Body of pancreas (tissue), 4 donors: Measurements from ENCODE around the gene MS4A13.

Source experiments
- CTCF ChIP-seq, 7 experiments: fragments of 450-650 bp in 4 of 7; fragments of 200-600 bp in 3 of 7; sonication (generic) in 3 of 7; IDR thresholded peaks; one replicate each; pipeline ENCODE4 v1.5.1; 2016 to 2019; ENCODE audit warnings: antibody characterized with exemption in 7 of 7
- POLR2A ChIP-seq, 3 donors: fragments of 450-650 bp; IDR thresholded peaks; one replicate each; pipeline ENCODE4 v1.6.1; 2016; ENCODE audit warnings: antibody characterized with exemption in 3 of 3, mild to moderate bottlenecking in 2 of 3

GRCh38 chr11:60561254-60561653 is 46.1 kb downstream of the MS4A13 start:
- TF ChIP-seq CTCF (IDR thresholded peaks at IDR 0.05) (no peak), POLR2A (IDR thresholded peaks at IDR 0.05) (no peak)
